HG03064 (cell line): ENCODE measurements around the gene TSKU.
"Not testable (repeated sequence)": the region's sequence is repeated elsewhere in the genome, so short reads cannot be mapped to it uniquely, and the experiment has no call there.

Source experiments
- ATAC-seq: cut with Tn5 transposase; IDR thresholded peaks from one replicate; pipeline ENCODE4 v1.9.1; 2021; ENCODE audit warnings: low read depth; ENCODE audit not compliant: unreplicated experiment

TSKU gene

GRCh38 chr11:76783294-76783895, at the start of gene TSKU:
TSS of gene TSKU (plus strand) at chr11:76783356. CDS start at chr11:76795617, 12,261 bp downstream.
- no peak for ATAC-seq

- ATAC-seq: not testable (repeated sequence)
Measured at GRCh38 chr11:76733906-76734305, 49.2 kb upstream of the TSKU start.

GRCh38 chr11:76734456-76735420, 48.4 kb upstream of the TSKU start:
- ATAC-seq: no peak

- no peak for ATAC-seq
Measured at GRCh38 chr11:76735841-76736240, 47.3 kb upstream of the TSKU start.

GRCh38 chr11:76736266-76736665, 46.9 kb upstream of the TSKU start:
- no peak for ATAC-seq

GRCh38 chr11:76736773-76737495, 46.2 kb upstream of the TSKU start:
- ATAC-seq: no peak

- ATAC-seq: no peak
Measured at GRCh38 chr11:76738618-76739240, 44.4 kb upstream of the TSKU start.

GRCh38 chr11:76739798-76740197, 43.4 kb upstream of the TSKU start:
- no peak for ATAC-seq

- ATAC-seq: no peak
Measured at GRCh38 chr11:76740772-76741171, 42.4 kb upstream of the TSKU start.

GRCh38 chr11:76742902-76743301, 40.3 kb upstream of the TSKU start:
- no peak for ATAC-seq

GRCh38 chr11:76744186-76745043, 38.7 kb upstream of the TSKU start:
- ATAC-seq: no peak

- no peak for ATAC-seq
Measured at GRCh38 chr11:76745044-76745376, 38.1 kb upstream of the TSKU start.

- ATAC-seq: no peak
Measured at GRCh38 chr11:76745561-76746207, 37.5 kb upstream of the TSKU start.

- ATAC-seq: no peak
Measured at GRCh38 chr11:76747153-76747914, 35.8 kb upstream of the TSKU start.

- no peak for ATAC-seq
Measured at GRCh38 chr11:76747915-76748860, 35.0 kb upstream of the TSKU start.

GRCh38 chr11:76748948-76749347, 34.2 kb upstream of the TSKU start:
- no peak for ATAC-seq

- ATAC-seq: no peak
Measured at GRCh38 chr11:76750067-76750466, 33.1 kb upstream of the TSKU start.

- no peak for ATAC-seq
Measured at GRCh38 chr11:76750746-76751145, 32.4 kb upstream of the TSKU start.
